ENCODE measurements around the gene C15orf61. TPM values are rescaled to one million over a fixed set of nuclear protein-coding genes. Genes with fewer than 3 reads are reported as not detected.

Gene C15orf61
- total RNA-seq, 1 donor from 2014 or later: 1.9 TPM

DNA sequence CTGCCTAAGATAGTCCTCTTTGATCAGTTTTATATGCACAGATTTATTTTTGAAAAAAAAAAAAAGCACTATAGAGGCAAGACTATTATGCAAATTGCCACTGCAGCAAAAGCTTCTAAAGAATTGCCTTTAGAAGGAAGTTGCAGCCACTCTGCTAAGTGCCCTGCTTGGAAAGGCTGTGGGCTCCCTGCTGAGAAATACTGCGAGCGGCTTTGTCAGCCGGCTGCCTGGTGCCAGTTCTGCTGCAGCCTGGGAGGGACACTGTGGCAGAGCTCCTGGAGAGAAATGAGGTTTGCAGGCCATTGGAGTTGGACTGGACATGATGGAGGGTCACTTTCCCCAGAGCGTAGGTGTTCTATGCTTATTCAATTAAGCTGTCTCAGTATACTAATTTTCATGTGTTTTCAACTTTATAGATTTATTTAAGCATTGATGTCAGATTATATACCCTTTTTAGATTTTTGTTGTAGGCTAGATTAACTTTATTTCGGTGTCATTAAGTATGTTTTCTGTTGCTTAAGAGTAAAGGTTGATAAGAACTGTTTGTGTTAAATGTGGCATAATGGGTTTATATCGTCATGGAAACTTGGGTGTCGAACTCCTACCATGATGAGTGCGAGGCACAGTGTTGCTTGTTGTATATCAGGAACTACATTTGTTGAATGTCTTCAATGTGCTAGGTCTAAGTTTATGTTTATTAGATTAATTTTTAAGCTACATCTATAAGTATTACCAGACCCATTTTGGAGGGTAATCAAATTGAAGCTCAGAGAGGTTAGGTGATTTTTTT, 28.1 kb downstream of the C15orf61 start:
- no peak for DNase-seq (ENCODE audit: low read depth, low spot score)

DNA sequence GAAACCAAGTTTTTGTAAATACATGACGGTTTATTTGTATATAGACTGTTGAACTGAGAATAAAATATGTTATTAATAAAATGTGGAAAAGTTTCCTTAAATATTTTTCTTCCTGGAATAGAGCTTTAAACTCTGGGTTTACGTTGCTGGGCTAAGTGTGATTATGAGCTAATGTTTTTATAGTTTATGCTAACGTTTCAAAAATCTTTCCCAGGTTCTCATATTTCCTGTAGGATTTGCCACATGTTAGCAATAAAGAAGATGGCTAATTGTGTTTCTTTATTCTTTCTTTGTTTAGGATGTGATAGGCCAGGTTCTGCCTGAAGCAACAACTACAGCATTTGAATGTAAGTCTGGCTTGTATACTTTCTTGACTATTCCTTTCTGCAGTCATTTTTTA, 28.8 kb downstream of the C15orf61 start:
- DNase-seq (ENCODE audit: low read depth, low spot score): no peak

DNA sequence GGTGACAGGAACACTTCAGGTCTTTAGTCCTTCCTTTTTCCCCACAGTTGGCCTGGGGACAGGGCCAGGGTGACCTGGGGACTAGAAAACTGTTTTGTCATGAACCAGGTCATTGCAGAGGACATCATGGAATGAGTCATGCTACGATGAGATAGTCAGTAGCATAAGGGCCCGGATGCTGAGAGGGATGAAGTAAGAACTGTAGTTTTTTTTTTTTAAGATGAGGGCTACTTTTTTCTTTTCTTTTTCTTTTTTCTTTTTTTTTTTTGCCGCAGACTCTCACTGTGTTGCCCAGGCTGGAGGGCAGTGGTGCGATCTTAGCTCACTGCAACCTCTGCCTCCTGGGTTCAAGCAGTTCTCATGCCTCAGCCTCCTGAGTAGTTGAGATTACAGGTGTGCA, 29.6 kb downstream of the C15orf61 start:
- DNase-seq (ENCODE audit: low read depth, low spot score): no peak

DNA sequence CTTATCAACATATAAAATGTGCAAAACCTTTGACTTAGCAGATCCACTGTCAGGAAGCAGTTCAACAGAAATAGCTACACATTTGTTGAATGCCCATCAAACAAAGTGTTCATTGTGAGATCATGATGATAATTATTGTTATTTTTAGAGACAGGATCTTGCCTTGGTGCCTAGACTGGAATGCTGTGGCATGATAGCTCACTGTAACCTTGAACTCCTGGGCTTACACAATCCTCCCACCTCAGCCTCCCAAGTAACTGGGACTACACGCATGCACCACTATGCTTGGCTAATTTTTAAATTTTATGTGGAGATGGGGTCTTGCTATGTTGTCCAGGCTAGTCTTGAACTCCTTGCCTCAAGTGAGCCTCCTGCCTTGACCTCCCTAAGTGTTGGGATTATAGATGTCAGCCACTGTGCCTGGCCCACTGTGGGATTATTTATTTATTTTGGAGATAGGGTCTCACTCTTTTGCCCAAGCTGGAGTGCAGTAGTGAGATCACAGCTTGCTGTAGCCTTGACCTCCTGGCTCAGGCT, 30.3 kb downstream of the C15orf61 start:
- no peak for DNase-seq (ENCODE audit: low read depth, low spot score)

DNA sequence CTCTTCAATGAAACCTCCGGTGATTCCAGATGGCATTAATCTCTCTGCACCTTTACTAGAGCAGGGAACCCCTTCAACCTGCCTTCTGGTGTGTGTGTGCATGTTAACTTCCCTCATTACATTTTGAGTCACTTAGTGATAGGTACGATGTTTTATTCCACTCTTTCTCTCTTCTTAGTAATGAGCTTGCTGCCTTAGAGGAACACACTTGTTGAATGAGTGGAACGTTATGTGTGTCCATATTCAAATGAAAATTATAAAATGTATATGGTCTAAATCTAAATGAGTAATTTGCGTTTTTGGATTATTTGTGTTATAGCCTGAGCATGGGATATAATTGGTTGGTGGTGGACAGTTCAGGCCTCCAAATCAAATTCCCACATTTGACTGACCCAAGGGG, 33.6 kb downstream of the C15orf61 start:
- DNase-seq (ENCODE audit: low read depth, low spot score): no peak

DNA sequence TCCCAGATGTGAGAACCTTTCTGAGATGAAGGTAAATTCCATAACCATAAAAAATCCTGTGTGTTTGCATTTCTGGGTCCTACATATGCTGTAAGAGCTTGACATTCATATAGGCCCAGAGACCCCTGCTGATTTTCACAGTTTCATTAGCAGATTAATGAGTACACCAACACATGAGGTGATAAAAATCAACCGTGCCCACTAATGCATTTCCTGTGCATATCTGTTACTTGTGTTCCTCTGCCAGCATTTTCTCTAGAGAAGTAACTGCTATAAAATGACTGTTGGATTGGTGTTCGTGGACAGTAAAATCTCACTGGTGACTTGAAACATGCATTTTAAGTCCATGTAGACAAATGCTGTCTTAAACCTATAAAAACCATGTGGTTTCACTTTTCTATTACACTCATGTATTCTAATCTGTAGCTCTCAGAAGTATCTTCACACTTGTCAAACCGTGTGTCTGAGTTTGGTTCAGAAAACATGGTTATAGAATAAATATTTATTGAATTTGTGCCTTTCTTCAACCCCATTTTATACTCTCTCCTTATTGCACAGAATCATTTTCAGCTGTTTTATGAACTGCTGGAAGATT, 36.1 kb downstream of the C15orf61 start:
- DNase-seq (ENCODE audit: low read depth, low spot score): no peak

DNA sequence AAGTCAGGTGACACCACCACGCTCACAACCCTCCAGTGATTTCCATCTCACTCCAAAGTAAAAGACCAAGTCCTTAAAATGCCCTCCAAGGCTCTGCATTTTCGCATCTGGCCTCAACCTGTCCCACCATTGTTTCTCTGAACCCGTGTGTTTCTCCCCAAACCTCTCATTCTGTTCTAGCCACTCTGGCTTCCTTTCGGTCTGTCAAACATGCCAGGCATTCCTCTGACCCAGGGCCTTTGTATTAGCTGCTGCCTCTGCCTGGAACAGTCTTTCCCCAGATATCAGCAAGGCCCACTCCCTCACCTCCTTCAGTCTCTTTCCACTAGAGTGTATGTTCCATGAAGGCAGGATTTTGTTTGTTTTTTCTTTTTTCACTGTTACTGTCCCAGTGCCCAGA, 37.6 kb downstream of the C15orf61 start:
- DNase-seq (ENCODE audit: low read depth, low spot score): no peak

DNA sequence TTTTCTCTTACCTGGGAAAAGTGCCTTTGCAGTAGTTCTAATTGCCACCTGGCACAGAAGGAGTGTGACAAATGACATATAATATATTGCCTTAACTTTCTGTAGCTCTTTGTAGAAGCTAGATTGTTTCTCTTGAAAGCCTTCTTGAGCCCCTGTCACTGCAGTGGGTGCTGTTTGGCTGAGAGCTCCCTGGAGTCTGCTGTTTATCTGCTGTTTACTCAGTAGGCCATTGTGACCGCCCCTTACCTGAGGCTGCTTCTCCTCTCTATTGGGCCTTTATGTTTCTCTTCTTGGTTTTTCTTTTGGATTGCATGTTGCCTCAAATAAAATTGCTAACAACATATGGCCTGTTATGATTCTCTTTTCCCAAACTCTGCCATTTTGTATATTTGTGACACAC, 38.2 kb downstream of the C15orf61 start:
- DNase-seq (ENCODE audit: low read depth, low spot score): no peak

DNA sequence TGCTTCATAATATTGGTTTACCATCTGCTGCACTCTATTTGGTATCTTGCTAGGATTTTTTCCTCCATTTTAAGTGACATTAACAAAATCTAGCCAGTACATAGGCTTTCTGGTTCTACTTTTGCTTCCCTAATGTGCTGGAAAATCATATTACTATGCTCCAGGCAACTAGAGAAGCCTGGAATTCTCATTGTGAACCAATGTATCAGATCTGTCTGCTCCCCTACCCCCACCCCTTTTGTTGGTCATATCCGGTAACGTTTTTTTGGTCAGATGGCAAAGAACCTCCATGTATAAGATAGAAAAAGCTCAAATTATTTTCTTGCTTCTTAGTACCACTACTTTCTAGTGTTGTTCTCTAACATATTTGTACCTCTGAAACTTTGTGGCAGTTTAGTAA, 38.6 kb downstream of the C15orf61 start:
- no peak for DNase-seq (ENCODE audit: low read depth, low spot score)

DNA sequence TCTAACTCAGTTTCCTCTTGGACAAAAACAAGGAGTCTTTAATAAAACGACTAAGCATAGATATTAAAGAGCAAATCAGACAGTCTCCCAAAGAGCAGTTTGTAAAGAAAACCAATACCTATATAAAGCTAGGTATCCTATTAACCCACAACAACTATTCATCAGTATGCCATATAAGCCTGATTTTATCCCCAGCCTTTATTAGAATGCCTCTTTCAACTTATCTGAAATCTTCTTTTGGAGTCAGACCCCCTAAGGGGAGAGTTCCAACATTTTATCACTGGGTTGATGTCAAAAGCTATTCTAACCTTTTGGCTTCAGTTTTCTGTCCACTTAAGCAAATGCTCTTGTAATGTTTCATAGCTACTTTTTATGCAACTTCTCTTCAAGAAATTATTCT, 39.4 kb downstream of the C15orf61 start:
- DNase-seq (ENCODE audit: low read depth, low spot score): no peak

DNA sequence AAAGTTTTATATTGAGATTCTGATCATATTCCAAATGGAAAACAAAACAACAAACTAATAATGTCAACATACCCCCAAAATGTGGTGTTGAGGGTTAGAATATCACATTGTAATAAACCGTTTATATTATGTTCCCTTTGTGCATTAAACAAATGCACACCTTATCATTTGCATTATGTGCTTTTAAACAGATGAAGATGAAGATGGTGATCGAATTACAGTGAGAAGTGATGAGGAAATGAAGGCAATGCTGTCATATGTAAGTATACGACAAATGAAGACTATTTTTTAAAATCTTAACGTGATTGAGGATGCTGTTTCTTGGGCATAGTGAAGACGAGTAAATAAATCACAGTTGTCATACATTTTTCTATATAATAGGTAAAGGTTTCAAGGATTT, 42.2 kb downstream of the C15orf61 start:
- DNase-seq (ENCODE audit: low read depth, low spot score): no peak

DNA sequence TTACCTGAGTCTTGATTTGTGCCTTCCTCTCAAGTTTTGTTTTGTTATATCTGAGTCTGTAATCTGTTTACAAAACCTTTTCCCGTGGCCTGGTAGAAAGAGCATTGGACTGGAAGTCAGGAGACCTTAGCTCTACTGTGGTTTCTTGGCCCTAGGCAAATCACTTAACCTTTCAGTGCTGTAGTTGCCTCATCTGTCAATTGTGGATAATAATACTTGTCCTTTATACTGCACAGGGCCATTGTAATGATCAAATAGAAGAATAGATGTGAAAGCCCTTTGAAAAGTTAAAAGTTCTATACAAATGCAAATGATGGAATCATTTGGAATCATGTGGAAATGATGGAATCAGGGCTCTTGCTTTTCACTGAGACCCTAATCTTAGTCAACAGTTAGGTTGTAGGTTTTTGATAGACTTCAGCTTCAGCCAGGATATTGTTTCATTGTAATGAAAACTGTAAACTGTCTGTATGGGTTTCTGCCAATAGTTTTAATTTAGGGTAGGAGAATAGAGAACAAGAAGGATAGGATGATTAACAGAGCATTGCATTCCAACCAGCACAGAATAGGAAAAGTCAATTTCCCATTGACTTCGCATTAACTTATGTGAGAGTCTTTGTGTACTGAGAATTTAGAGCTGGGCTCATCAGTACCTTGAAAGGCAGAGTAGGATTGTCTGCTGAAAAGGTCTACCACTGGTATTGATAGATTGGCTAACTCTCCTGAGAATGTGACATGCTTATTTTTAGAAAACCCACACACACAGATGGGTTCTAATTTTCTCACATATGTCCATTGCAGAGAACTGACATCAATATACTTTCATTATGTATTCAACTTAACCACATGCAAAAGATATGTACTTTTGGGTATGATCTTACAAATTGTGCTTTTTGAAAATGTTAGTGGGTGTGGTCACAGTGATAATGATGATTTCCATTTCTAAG, 43.4 kb downstream of the C15orf61 start:
- DNase-seq (ENCODE audit: low read depth, low spot score): no peak

DNA sequence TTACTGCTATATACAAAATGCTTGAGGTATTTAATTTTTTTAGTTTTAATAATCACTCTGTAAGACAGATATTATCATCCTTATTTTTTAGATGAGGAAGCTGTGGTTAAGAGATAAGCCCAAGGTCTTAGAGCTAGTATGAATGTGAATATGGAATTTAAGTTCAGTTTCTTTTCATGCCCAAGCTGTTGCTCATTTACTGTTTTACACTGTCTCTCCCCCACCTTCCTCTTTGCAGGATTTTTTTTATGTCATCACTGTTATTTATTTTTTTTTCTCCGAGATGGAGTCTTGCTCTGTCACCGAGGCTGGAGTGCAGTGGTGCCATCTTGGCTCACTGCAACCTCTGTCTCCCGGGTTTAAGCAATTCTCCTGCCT, 44.0 kb downstream of the C15orf61 start:
- DNase-seq (ENCODE audit: low read depth, low spot score): no peak

DNA sequence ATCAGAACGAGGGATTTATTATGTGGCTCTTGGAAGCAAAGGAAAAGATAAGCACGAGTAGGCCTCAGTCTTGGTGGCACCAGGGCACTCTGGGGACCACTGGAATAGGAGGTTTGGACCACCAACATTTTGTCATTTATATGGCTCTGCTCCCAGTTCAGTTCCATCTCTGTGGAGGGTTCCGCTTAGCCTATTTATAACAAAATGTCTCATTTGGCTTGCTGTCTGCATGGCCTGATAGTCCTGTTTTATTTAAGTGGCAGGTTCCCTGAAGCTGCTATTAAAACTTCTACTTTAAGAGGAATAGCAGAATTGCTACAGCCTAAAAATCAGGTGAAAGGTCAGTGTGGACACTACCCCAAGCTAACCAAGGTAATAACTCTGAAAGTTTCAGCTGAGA, 48.7 kb downstream of the C15orf61 start:
- DNase-seq (ENCODE audit: low read depth, low spot score): no peak

DNA sequence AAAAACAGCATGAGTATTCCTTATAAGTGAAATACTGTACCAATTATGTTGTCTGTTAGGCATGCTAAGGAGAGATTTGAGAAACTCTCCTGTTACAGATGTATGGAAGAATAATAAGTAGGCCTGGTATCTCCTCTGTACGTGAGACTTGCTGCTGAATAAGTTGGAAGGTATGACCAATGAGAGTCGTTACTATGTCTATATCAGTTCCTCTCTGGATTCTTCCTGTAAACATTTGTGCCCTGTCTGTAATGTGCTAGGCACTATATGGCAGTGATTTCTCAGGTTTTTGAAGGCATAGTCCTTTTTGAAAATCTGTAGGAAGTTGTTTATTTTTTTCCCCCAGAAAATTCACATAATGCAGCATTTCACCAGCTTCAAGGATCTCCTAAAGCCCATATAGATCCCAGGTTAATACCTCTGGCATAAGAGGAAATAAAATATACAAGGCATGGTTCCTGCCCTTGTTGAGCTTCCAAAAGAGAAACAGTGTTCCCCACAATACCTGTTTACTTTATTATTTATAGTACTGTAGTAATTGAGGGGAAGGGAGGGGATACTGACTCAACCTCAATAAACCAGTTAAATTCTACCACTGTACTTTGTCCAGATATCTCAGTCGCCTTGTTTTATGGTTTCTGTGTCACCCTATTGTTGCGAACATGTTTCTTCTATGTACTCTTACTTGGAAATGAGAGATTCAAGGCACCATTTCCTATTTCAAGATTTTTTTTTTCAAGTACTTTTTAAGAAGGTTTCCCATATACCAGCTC, 50.1 kb downstream of the C15orf61 start:
- DNase-seq (ENCODE audit: low read depth, low spot score): no peak

DNA sequence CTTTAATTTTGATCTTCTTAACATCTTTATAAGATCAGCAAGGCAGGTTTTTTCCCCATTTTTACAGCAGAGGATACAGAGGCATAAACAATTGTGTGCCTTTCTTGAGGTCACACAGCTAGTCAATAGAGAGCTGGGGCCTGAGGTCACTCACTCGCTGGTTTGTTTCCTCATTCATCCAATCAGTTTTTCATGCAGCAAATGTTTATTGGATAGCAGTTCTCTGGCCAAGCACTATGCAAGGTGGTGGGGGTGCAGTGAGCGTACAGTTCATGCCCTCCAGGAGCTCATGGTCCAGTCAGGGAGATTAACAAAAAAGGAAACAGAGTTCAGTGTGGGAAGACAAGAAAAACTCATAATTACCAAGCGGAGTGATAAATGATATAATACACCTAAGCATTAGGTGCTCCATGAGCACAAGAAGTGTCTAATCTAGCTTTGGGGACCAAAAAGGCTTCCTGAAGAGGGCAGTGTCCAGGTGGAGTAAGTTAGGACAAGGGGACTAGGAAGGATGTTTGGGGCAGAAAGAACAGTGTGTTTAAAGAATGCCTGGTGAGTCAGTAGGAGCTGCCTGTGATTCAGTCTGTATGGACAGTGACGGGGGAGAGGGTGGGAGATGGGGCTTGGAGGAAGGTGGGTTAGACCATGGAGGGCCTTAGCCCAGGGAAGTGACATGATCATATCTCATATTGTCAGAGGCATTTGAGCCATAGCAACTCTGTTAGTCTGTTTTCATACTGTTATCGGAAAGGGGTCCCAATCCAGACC, 50.9 kb downstream of the C15orf61 start:
- no peak for DNase-seq (ENCODE audit: low read depth, low spot score)

DNA sequence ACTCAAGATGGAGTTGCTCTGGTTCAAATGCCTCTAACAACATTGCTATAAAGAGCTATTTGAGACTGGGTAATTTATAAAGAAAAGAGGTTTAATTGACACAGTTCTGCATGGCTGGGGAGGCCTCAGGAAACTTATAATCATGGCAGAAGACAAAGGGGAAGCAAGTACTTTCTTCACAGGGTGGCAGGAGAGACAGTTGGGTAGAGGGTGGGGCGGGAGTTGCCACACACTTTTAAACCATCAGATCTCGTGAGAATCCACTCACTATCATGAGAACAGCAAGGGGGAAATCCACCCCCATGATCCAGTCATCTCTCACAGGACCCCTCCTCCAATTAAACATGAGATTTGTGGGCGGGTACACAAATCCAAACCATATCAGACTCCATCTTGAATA, 52.3 kb downstream of the C15orf61 start:
- no peak for DNase-seq (ENCODE audit: low read depth, low spot score)

DNA sequence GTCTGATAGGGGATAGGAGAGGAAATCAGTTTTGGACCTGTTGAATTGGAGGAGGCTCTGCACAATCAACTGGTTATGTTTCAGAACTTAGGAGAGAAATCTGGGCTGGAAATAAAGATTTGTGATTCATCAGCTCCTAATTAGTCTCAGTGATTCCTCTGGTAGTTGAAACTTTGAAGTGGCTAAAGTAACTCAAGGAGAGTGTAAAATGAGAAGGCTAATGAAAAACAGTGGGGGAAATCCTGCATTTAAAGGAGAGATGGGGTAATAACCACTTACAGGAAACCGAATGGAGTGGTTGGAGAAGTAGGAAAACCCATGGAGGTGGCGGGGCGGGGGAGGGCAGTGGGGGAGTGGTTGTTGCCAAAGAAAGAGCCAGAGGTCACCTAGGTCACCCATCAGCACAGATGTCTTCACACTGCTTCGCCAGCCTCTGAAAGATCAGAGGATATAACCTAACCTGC, 54.1 kb downstream of the C15orf61 start:
- no peak for DNase-seq (ENCODE audit: low read depth, low spot score)

DNA sequence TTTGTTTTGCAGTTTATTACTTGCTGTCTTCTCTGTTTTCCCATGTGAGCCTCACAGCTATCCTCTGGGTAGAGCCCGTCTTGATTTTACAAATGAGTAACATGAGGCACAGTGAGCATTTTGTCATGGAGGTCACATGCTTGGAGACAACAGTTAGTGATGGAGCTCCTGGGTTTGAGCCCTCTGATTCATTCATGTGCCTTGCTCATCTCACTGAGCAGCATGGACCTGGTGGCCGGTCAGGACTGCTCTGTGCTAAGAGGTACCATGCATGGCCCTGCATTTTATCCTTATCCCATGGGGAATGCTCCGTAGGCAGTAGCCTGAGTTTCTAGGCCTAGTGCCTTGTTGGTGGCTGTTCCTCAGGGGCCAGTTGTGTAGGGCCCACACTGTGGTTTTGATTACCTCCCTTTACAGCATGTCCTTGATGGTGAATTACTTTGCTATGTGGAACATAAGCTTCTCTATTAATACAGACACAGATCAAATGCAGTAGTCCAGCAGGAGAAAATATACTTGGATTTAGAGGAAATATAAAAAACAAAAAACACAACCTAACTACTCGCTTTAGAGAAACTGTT, 57.2 kb downstream of the C15orf61 start:
- DNase-seq (ENCODE audit: low read depth, low spot score): no peak

DNA sequence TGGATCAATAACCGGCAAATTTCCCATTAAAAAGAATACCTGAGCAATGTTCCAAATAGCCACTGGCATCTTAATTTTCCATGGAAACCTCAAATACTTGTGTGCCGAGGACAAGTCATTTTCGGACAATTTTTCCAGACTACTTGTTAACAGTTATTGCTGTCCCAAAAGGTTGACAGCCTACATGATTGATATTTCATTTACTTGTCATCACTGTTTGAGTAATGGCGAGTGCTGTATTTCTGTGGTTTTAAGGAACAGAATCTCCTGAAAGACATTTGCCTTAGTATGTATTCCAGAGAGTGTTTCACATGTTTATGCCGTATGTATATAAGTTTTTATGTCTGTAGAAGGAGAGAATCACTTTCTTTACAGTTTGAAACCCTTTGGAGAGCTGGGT, 58.2 kb downstream of the C15orf61 start:
- DNase-seq (ENCODE audit: low read depth, low spot score): no peak
